HCT116 (cell line): ENCODE results near the gene OR6S1.

Experiments
- EZH2 ChIP-seq: fragments of 200-600 bp; sonication (generic); IDR thresholded peaks from 2 replicates; pipeline ENCODE4 v1.6.1; 2017; ENCODE audit warnings: antibody characterized with exemption, mixed run types
- RAD21 ChIP-seq: IDR thresholded peaks from 2 replicates; pipeline ENCODE4 v1.6.1; 2012; ENCODE audit warnings: low read depth, mild to moderate bottlenecking

- no peak for TF ChIP-seq EZH2
- TF ChIP-seq RAD21: no peak
These were observed 33.9 kb downstream of the OR6S1 start for GRCh38 chr14:20607617-20608016.
